ENCODE results near the gene PAQR5. TPM values are rescaled to one million over a fixed set of nuclear protein-coding genes. Genes with fewer than 3 reads are reported as not detected.

The PAQR5 gene
- total and polyA plus RNA-seq, 4 donors, result 2.3 to 22.6 (median 10.5) TPM

DNA sequence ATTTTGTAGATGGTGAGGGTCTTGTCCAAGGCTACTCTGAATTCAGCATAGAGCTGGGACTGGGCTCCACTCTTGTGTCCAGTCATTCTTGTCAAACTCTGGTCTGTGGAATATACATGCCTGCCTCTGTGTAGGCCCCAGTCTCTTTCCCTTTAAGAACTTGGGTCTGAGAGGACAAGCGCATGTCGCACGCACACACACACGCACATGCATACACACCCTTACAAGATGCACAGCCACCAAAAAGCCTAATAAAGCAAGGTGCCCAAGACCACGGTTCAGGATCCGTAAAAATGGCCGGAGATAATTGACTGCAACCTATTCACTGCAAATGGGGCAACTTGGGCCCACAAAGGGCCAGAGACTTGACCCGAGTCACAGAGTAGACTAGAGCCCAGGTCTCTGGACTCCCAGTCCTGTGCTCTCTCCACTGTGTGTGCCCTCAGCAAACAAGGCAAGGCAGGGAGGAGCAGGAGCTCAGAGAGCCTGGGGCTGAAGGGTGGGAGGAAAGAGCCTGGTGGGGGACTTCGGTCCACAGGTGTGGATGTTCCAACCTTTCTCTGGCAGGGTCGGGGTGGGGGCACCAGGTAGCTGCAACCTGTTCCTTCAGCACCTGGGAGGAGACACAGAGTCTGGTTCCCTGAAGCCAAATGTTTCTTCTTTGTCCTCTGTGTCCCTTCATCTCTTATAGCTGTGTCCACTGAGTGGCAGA is 914 bp upstream of the PAQR5 start:
- DNase-seq (no peak), ATAC-seq (ENCODE audit: insufficient read depth, low FRiP score) (no peak)
- Histone ChIP-seq H3K27me3 (ENCODE audit: control insufficient read depth in 3 of 3, insufficient read depth in 3 of 3, low read length in 2 of 3) (peaks cover 0 to 3% (median 0%) of the 10 kb centered on the region in 3 donors), H3K9ac (ENCODE audit: insufficient read depth in 1 of 2, low read length in 2 of 2) (peak overlapping the region in 1 of 2 donors; percentile 78), H3K36me3 (ENCODE audit: control insufficient read depth in 4 of 4, insufficient read depth in 4 of 4, low read length in 4 of 4) (no peaks in the 10 kb centered on the region), H3K9me3 (ENCODE audit: control insufficient read depth in 4 of 4, insufficient read depth in 3 of 4, low read length in 3 of 4) (no peaks in the 10 kb centered on the region), H3K4me3 (peak overlapping the region; percentile 53), H3K27ac (ENCODE audit: low read depth in 1 of 2, low read length in 1 of 2) (peak overlapping the region in 1 of 2 donors; percentile 71), H3K4me1 (ENCODE audit: control insufficient read depth in 5 of 5, insufficient read depth in 5 of 5, low read length in 5 of 5) (peaks cover 0 to 11% (median 2%) of the 10 kb centered on the region in 5 donors)
- 78 to 94% methylated on average over 10 of the region's 10 CpGs for WGBS, 2 donors
- TF ChIP-seq, protein P1, sequence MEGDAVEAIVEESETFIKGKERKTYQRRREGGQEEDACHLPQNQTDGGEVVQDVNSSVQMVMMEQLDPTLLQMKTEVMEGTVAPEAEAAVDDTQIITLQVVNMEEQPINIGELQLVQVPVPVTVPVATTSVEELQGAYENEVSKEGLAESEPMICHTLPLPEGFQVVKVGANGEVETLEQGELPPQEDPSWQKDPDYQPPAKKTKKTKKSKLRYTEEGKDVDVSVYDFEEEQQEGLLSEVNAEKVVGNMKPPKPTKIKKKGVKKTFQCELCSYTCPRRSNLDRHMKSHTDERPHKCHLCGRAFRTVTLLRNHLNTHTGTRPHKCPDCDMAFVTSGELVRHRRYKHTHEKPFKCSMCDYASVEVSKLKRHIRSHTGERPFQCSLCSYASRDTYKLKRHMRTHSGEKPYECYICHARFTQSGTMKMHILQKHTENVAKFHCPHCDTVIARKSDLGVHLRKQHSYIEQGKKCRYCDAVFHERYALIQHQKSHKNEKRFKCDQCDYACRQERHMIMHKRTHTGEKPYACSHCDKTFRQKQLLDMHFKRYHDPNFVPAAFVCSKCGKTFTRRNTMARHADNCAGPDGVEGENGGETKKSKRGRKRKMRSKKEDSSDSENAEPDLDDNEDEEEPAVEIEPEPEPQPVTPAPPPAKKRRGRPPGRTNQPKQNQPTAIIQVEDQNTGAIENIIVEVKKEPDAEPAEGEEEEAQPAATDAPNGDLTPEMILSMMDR (IDR thresholded peaks at IDR 0.05; ENCODE audit: control extremely low read depth, extremely low read depth), result no peak

DNA sequence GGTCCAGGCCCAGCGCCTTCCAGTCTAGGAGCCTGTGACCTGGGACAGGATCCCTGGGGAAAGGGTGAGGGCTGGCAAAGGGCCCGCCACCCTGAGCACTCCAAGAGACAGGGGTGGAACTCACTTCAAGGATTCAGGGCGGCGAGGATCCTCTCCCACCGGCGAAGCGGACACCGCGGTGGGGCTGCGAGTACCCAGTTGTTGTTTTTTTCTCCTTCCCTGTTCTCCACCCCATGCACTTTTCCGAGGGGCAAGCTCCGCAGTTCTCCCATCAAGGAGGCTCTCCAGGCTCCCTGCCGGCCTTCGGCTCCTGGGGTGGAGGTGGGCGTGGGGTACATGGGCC is 387 bp upstream of the PAQR5 start:
- 58 to 61% methylated on average over 15 of the region's 15 CpGs for WGBS, 2 donors
- no peaks in the 10 kb centered on the region for H3K36me3 ChIP-seq (ENCODE audit: control insufficient read depth in 4 of 4, insufficient read depth in 4 of 4, low read length in 4 of 4)
- ATAC-seq (ENCODE audit: insufficient read depth, low FRiP score) (no peak), DNase-seq (no peak)
- H3K4me3 ChIP-seq, result peak overlapping the region; percentile 53
- peak overlapping the region in 1 of 2 donors; percentile 78 for H3K9ac ChIP-seq (ENCODE audit: insufficient read depth in 1 of 2, low read length in 2 of 2)
- H3K4me1 ChIP-seq (ENCODE audit: control insufficient read depth in 5 of 5, insufficient read depth in 5 of 5, low read length in 5 of 5), result peaks cover 0 to 11% (median 2%) of the 10 kb centered on the region in 5 donors
- no peaks in the 10 kb centered on the region for H3K9me3 ChIP-seq (ENCODE audit: control insufficient read depth in 4 of 4, insufficient read depth in 3 of 4, low read length in 3 of 4)
- TF ChIP-seq, protein P1 (IDR thresholded peaks at IDR 0.05; ENCODE audit: control extremely low read depth, extremely low read depth), result no peak
- H3K27me3 ChIP-seq (ENCODE audit: control insufficient read depth in 3 of 3, insufficient read depth in 3 of 3, low read length in 2 of 3), result peaks cover 0 to 3% (median 0%) of the 10 kb centered on the region in 3 donors
- H3K27ac ChIP-seq (ENCODE audit: low read depth in 1 of 2, low read length in 1 of 2), result peak overlapping the region in 1 of 2 donors; percentile 71

DNA sequence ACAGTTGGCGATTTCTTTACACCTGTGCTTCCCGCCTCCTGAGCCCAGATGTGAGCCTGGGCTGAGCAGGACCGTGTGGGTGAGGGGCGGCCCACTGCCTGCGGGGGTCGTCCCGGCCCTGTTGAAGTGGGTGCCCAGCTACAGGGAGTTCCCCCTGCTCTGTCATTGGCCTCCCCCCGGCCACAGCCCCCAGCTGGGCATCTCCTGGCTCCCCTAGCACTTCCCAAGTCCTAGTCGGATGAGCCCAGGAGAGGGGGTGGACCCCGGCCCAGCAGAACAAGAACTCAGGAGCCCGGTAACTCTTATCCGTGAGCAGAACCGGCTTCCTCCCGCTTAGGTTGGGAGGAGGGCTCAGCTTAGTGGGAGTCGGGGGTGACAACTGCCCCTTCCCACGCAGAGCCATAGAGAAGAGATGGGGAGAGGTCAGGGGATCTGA is 757 bp downstream of the PAQR5 start:
- Histone ChIP-seq H3K36me3 (ENCODE audit: control insufficient read depth in 4 of 4, insufficient read depth in 4 of 4, low read length in 4 of 4) (no peaks in the 10 kb centered on the region), H3K9ac (ENCODE audit: insufficient read depth in 1 of 2, low read length in 2 of 2) (no peak overlapping the region), H3K4me3 (peak overlapping the region; percentile 2), H3K27ac (ENCODE audit: low read depth in 1 of 2, low read length in 1 of 2) (no peak overlapping the region), H3K9me3 (ENCODE audit: control insufficient read depth in 4 of 4, insufficient read depth in 3 of 4, low read length in 3 of 4) (no peaks in the 10 kb centered on the region), H3K27me3 (ENCODE audit: control insufficient read depth in 3 of 3, insufficient read depth in 3 of 3, low read length in 2 of 3) (peaks cover 0 to 3% (median 0%) of the 10 kb centered on the region in 3 donors), H3K4me1 (ENCODE audit: control insufficient read depth in 5 of 5, insufficient read depth in 5 of 5, low read length in 5 of 5) (peaks cover 0 to 11% (median 2%) of the 10 kb centered on the region in 5 donors)
- TF ChIP-seq, protein P1 (IDR thresholded peaks at IDR 0.05; ENCODE audit: control extremely low read depth, extremely low read depth), result no peak
- DNase-seq, result no peak
- no peak for ATAC-seq (ENCODE audit: insufficient read depth, low FRiP score)
- 31 to 38% methylated on average over 15 to 16 of the region's 16 CpGs for WGBS, 2 donors
